Mesenchymal stem cell (in vitro differentiated cells and primary cell): ENCODE measurements around the gene PKHD1.

Experiments
- DNase-seq: peaks from one replicate; pipeline ENCODE4 v3.0.0-alpha.2; 2013
- H2AFZ ChIP-seq: one replicate; pipeline ENCODE4 v1.6.1; 2013; ENCODE audit warnings: low read depth, mild to moderate bottlenecking, control low read depth, inconsistent platforms, low read length, moderate library complexity
- H2AK5ac ChIP-seq: 2 replicates; pipeline ENCODE4 v1.6.1; 2013; ENCODE audit warnings: low read length, moderate library complexity, mild to moderate bottlenecking, inconsistent platforms; ENCODE audit not compliant: severe bottlenecking
- H2BK120ac ChIP-seq: one replicate; pipeline ENCODE4 v1.6.1; 2013; ENCODE audit warnings: low read depth, mild to moderate bottlenecking, inconsistent platforms, low read length, moderate library complexity
- H2BK12ac ChIP-seq, 2 experiments: one replicate each; pipeline ENCODE4 v1.6.1; 2013; ENCODE audit warnings: inconsistent platforms in 2 of 2, low read length in 2 of 2, mild to moderate bottlenecking in 2 of 2, moderate library complexity in 2 of 2, control low read depth in 1 of 2
- H2BK15ac ChIP-seq: one replicate; pipeline ENCODE4 v1.6.1; 2013; ENCODE audit warnings: mild to moderate bottlenecking, low read depth, inconsistent platforms; ENCODE audit not compliant: poor library complexity, severe bottlenecking
- H2BK5ac ChIP-seq: 2 replicates; pipeline ENCODE4 v1.6.1; 2013; ENCODE audit warnings: low read depth, mild to moderate bottlenecking, low read length, control low read depth, inconsistent platforms; ENCODE audit not compliant: poor library complexity, severe bottlenecking
- H3K14ac ChIP-seq, 2 experiments: one replicate each; pipeline ENCODE4 v1.6.1; 2013; ENCODE audit warnings: inconsistent platforms in 2 of 2, low read length in 2 of 2, control low read depth in 1 of 2, mild to moderate bottlenecking in 1 of 2, moderate library complexity in 1 of 2
- H3K18ac ChIP-seq, 2 experiments: one replicate each; pipeline ENCODE4 v1.6.1; 2013; ENCODE audit warnings: inconsistent platforms in 2 of 2, low read length in 2 of 2, control low read depth in 1 of 2, low read depth in 1 of 2, mild to moderate bottlenecking in 1 of 2
- H3K23ac ChIP-seq, 2 experiments: one replicate each; pipeline ENCODE4 v1.6.1; 2013; ENCODE audit warnings: inconsistent platforms in 2 of 2, low read length in 2 of 2, mild to moderate bottlenecking in 2 of 2, moderate library complexity in 2 of 2, control low read depth in 1 of 2
- H3K27ac ChIP-seq: 2 replicates; pipeline ENCODE4 v1.5.1; 2013; ENCODE audit warnings: mild to moderate bottlenecking, moderate library complexity, low read length, control low read depth, inconsistent platforms; ENCODE audit not compliant: poor library complexity, severe bottlenecking
- H3K27me3 ChIP-seq, 2 experiments: 2 replicates each; pipeline versions ENCODE4 v1.6.1 to v1.7.0; 2013; ENCODE audit warnings: low read length in 2 of 2, mild to moderate bottlenecking in 2 of 2, moderate library complexity in 2 of 2, control low read depth in 1 of 2, inconsistent platforms in 1 of 2; ENCODE audit not compliant: control insufficient read depth in 1 of 2, insufficient read depth in 1 of 2
- H3K36me3 ChIP-seq, 2 experiments: 2 replicates each; pipeline versions ENCODE4 v1.6.1 to v1.7.0; 2013; ENCODE audit warnings: low read length in 2 of 2, control low read depth in 1 of 2, inconsistent platforms in 1 of 2, low read depth in 1 of 2, mild to moderate bottlenecking in 1 of 2; ENCODE audit not compliant: insufficient read depth in 2 of 2, control insufficient read depth in 1 of 2
- H3K4ac ChIP-seq, 2 experiments: one replicate each; pipeline ENCODE4 v1.6.1; 2013; ENCODE audit warnings: inconsistent platforms in 2 of 2, low read length in 2 of 2, mild to moderate bottlenecking in 2 of 2, moderate library complexity in 2 of 2, control low read depth in 1 of 2, low read depth in 1 of 2
- H3K4me1 ChIP-seq: 2 replicates; pipeline ENCODE4 v1.6.1; 2013; ENCODE audit warnings: low read depth, low read length, control low read depth; ENCODE audit not compliant: control insufficient read depth, insufficient read depth
- H3K4me2 ChIP-seq: 2 replicates; pipeline ENCODE4 v1.6.1; 2013; ENCODE audit warnings: low read length, mild to moderate bottlenecking, inconsistent platforms; ENCODE audit not compliant: poor library complexity, severe bottlenecking
- H3K4me3 ChIP-seq, 2 experiments: 2 replicates each; pipeline versions ENCODE4 v1.5.1 to v1.7.0; 2013; ENCODE audit warnings: low read length in 2 of 2, mild to moderate bottlenecking in 2 of 2, control low read depth in 1 of 2, low read depth in 1 of 2; ENCODE audit not compliant: insufficient read depth in 1 of 2
- H3K79me1 ChIP-seq: replicated peaks from 2 replicates; pipeline ENCODE4 v1.6.1; 2013; ENCODE audit warnings: mild to moderate bottlenecking, control low read depth, low read length, inconsistent platforms; ENCODE audit not compliant: poor library complexity, severe bottlenecking
- H3K9ac ChIP-seq: 2 replicates; pipeline ENCODE4 v1.7.0; 2013; ENCODE audit warnings: mild to moderate bottlenecking, low read length, moderate library complexity
- H3K9me3 ChIP-seq: 2 replicates; pipeline ENCODE4 v1.7.0; 2013; ENCODE audit warnings: mild to moderate bottlenecking, low read length; ENCODE audit not compliant: control insufficient read depth
- H4K8ac ChIP-seq: one replicate; pipeline ENCODE4 v1.6.1; 2013; ENCODE audit warnings: inconsistent platforms, mild to moderate bottlenecking, low read length, moderate library complexity
- H4K91ac ChIP-seq: one replicate; pipeline ENCODE4 v1.6.1; 2013; ENCODE audit warnings: mild to moderate bottlenecking, low read length, inconsistent platforms
- WGBS: methylation state at CpG from one replicate; pipeline ENCODE4 v1.1.7; 2013; ENCODE audit warnings: mixed read lengths; 5-methylcytosine and 5-hydroxymethylcytosine counted together

PKHD1 gene

DNA sequence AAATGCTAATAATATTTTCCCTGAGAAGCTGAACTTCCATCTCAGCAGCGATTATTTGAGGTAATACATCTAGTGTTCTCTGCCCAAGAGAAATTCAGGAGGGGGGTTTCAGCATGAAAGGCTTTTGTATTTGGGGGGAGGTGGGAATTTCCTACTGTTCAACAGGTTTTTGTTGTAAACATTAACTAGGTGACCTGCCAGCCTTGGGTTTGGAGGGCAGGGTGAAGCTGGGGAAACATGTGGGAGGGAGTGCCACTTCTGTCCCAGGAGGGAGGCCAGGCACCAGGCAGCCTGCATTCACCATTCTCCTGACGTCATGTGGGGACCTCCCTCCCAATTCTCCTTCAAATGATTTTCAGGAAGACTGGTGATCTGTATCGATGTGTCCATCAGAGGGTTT lies 37.7 kb upstream of the PKHD1 start:
- H3K9ac ChIP-seq: no peak overlapping the region
- no peak overlapping the region for H4K91ac ChIP-seq
- no peaks in the 10 kb centered on the region for H3K36me3 ChIP-seq
- H2BK120ac ChIP-seq: no peak overlapping the region
- no peak overlapping the region for H3K14ac ChIP-seq
- H3K79me1 ChIP-seq: no peaks in the 10 kb centered on the region
- 76% methylated on average over 2 of the region's 3 CpGs for WGBS
- no peak overlapping the region for H2BK15ac ChIP-seq
- H4K8ac ChIP-seq: no peak overlapping the region
- no peaks in the 10 kb centered on the region for H3K9me3 ChIP-seq
- peaks cover 0 to 6% of the 10 kb centered on the region in 2 experiments for H3K27me3 ChIP-seq
- peak overlapping the region; percentile 98 for H3K27ac ChIP-seq
- no peak overlapping the region for H3K4ac ChIP-seq
- no peak overlapping the region for H3K18ac ChIP-seq
- no peak for DNase-seq
- H3K23ac ChIP-seq: no peak overlapping the region
- H3K4me3 ChIP-seq: no peak overlapping the region
- peak overlapping the region; percentile 62 for H2AK5ac ChIP-seq
- H2BK12ac ChIP-seq: no peak overlapping the region
- H3K4me2 ChIP-seq: peak overlapping the region; percentile 61
- peak overlapping the region; percentile 93 for H2BK5ac ChIP-seq
- H2AFZ ChIP-seq: no peak overlapping the region
- H3K4me1 ChIP-seq: peaks cover 2% of the 10 kb centered on the region

GRCh38 chr6:52124126-52125121 lies 37.0 kb upstream of the PKHD1 start:
- no peak overlapping the region for H2BK120ac ChIP-seq
- H3K23ac ChIP-seq: no peak overlapping the region
- H3K79me1 ChIP-seq: no peaks in the 10 kb centered on the region
- peak overlapping the region; percentile 96 for H2AK5ac ChIP-seq
- H3K4ac ChIP-seq: no peak overlapping the region
- peaks cover 0 to 6% of the 10 kb centered on the region in 2 experiments for H3K27me3 ChIP-seq
- H2BK12ac ChIP-seq: no peak overlapping the region
- peak overlapping the region; percentile 93 for H2BK5ac ChIP-seq
- no peak overlapping the region for H2BK15ac ChIP-seq
- no peak overlapping the region for H3K18ac ChIP-seq
- DNase-seq: no peak
- no peaks in the 10 kb centered on the region for H3K9me3 ChIP-seq
- 97% methylated on average over 3 of the region's 3 CpGs for WGBS
- peak overlapping the region; percentile 98 for H3K27ac ChIP-seq
- H2AFZ ChIP-seq: no peak overlapping the region
- H3K4me2 ChIP-seq: peak overlapping the region; percentile 61
- H3K36me3 ChIP-seq: no peaks in the 10 kb centered on the region
- no peak overlapping the region for H3K14ac ChIP-seq
- peaks cover 2% of the 10 kb centered on the region for H3K4me1 ChIP-seq
- no peak overlapping the region for H4K91ac ChIP-seq
- H4K8ac ChIP-seq: no peak overlapping the region
- H3K9ac ChIP-seq: no peak overlapping the region
- H3K4me3 ChIP-seq: no peak overlapping the region

DNA sequence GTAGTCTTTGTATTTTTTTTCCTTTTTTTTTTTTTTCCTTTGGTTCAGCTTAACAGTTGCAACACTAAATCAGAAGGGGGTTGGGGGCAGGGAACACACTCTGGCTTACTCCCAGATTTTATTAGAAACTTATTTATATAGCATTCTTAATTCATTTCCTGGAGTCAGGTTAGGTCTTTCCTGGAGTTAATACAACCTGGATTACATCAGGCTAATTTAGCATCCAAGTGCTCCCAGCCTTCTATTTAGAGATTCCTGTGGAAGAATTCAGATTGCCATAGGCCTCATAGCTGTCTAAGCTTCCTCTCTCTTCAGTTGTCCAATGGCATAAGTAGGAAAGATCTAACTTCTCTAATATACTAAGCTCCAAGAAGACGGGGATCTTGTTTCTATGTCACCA lies 35.8 kb upstream of the PKHD1 start:
- peaks cover 2% of the 10 kb centered on the region for H3K4me1 ChIP-seq
- H4K8ac ChIP-seq: no peak overlapping the region
- no peak overlapping the region for H2BK5ac ChIP-seq
- H3K4ac ChIP-seq: no peak overlapping the region
- no peak overlapping the region for H2BK12ac ChIP-seq
- no peaks in the 10 kb centered on the region for H3K36me3 ChIP-seq
- H2AFZ ChIP-seq: no peak overlapping the region
- no peak overlapping the region for H3K14ac ChIP-seq
- no peak for DNase-seq
- H2BK15ac ChIP-seq: no peak overlapping the region
- peaks cover 0 to 6% of the 10 kb centered on the region in 2 experiments for H3K27me3 ChIP-seq
- no peaks in the 10 kb centered on the region for H3K9me3 ChIP-seq
- WGBS: no CpG with 5 or more reads among the region's 1 CpG
- no peak overlapping the region for H4K91ac ChIP-seq
- H3K23ac ChIP-seq: no peak overlapping the region
- H3K79me1 ChIP-seq: no peaks in the 10 kb centered on the region
- no peak overlapping the region for H3K27ac ChIP-seq
- H3K4me3 ChIP-seq: no peak overlapping the region
- no peak overlapping the region for H3K4me2 ChIP-seq
- H3K18ac ChIP-seq: no peak overlapping the region
- H2BK120ac ChIP-seq: no peak overlapping the region
- H3K9ac ChIP-seq: no peak overlapping the region
- peak overlapping the region; percentile 11 for H2AK5ac ChIP-seq

GRCh38 chr6:52117352-52117751 lies 29.9 kb upstream of the PKHD1 start:
- Histone ChIP-seq H3K4me1 (peaks cover 2% of the 10 kb centered on the region), H3K14ac (no peak overlapping the region), H2BK12ac (no peak overlapping the region), H4K91ac (no peak overlapping the region), H3K18ac (no peak overlapping the region), H2BK5ac (no peak overlapping the region), H3K4ac (no peak overlapping the region), H3K23ac (no peak overlapping the region), H3K9ac (no peak overlapping the region), H2AFZ (no peak overlapping the region), H3K27me3 (no peaks in the 10 kb centered on the region), H3K79me1 (no peaks in the 10 kb centered on the region), H3K36me3 (no peaks in the 10 kb centered on the region), H4K8ac (no peak overlapping the region), H3K27ac (no peak overlapping the region), H2AK5ac (no peak overlapping the region), H3K9me3 (no peaks in the 10 kb centered on the region), H3K4me2 (no peak overlapping the region), H3K4me3 (no peak overlapping the region), H2BK15ac (no peak overlapping the region), H2BK120ac (no peak overlapping the region)
- DNase-seq: no peak
- WGBS: no CpG with 5 or more reads among the region's 1 CpG
